Thyroid gland (tissue), 4 donors: Measurements from ENCODE around the gene UBE2Q1. TPM values are rescaled to one million over a fixed set of nuclear protein-coding genes. Genes with fewer than 3 reads are reported as not detected.
A peak's percentile ranks its signal among the peaks of the same experiment; 100 is the strongest.

Experiments
- DNase-seq, 2 donors: peaks; one replicate each; pipeline ENCODE4 v3.0.0-alpha.2; 2019
- H3K27ac ChIP-seq, 3 donors: fragments of 200-600 bp; sonication (generic); 1 replicate in 2 of 3; 2 replicates in 1 of 3; pipeline ENCODE4 v1.5.1; 2016 to 2019; ENCODE audit warnings: mild to moderate bottlenecking in 1 of 3, moderate library complexity in 1 of 3
- H3K27me3 ChIP-seq: fragments of 200-600 bp; sonication (generic); one replicate; pipeline ENCODE4 v1.5.1; 2019
- H3K36me3 ChIP-seq, 2 donors: fragments of 200-600 bp; sonication (generic); one replicate each; pipeline ENCODE4 v1.5.1; 2016 to 2019
- H3K4me1 ChIP-seq, 2 donors: fragments of 200-600 bp; sonication (generic); one replicate each; pipeline ENCODE4 v1.5.1; 2017 to 2019
- H3K4me3 ChIP-seq, 3 donors: fragments of 200-600 bp; sonication (generic); replicated peaks in 1 of 3; 1 replicate in 2 of 3; 2 replicates in 1 of 3; pipeline ENCODE4 v1.5.1; 2016; ENCODE audit warnings: mild to moderate bottlenecking in 1 of 3
- H3K9me3 ChIP-seq: fragments of 200-600 bp; sonication (generic); one replicate; pipeline ENCODE4 v1.5.1; 2017
- CTCF ChIP-seq, 6 experiments: fragments of 200-600 bp in 3 of 6; fragments of 450-650 bp in 3 of 6; sonication (generic) in 3 of 6; IDR thresholded peaks; one replicate each; pipeline ENCODE4 v1.5.1; 2016 to 2019; ENCODE audit warnings: antibody characterized with exemption in 6 of 6, mild to moderate bottlenecking in 2 of 6, inconsistent platforms in 1 of 6, moderate library complexity in 1 of 6
- POLR2A ChIP-seq, 2 donors: fragments of 450-650 bp; IDR thresholded peaks; one replicate each; pipeline ENCODE4 v1.6.1; 2017; ENCODE audit warnings: antibody characterized with exemption in 2 of 2, mild to moderate bottlenecking in 2 of 2, moderate library complexity in 1 of 2
- WGBS, 2 donors: methylation state at CpG; one replicate each; pipeline ENCODE4 v1.1.5; 2017; 5-methylcytosine and 5-hydroxymethylcytosine counted together
- intact Hi-C: fragments of 100-400 bp; cut with DNase I; formaldehyde crosslinking; loops from one replicate; pipeline ENCODE4 v1.15.1; 2023
- total RNA-seq, 4 donors: library from RNA; depleted of rRNA; stranded (reverse); fragments of >200 nt; gene quantifications; one replicate each; pipeline ENCODE4 v1.2.3, GENCODE V29; 2016

Gene UBE2Q1
- total RNA-seq = 10 to 100 TPM; 24.5 to 61.3 (median 28.7) TPM

- H3K4me1 ChIP-seq = peaks cover 20 to 28% of the 10 kb centered on the region in 2 donors
- intact Hi-C loops = no loop called here
- no peaks in the 10 kb centered on the region for H3K9me3 ChIP-seq
- H3K4me3 ChIP-seq = peak within 1 kb of the TSS; percentile 55 to 84 (median 69)
- WGBS, 2 donors = 0% methylated on average over 6 to 14 of the region's 69 CpGs
- H3K27me3 ChIP-seq = no peaks in the 10 kb centered on the region
- TF ChIP-seq CTCF (IDR thresholded peaks at IDR 0.05) (no peak), POLR2A (IDR thresholded peaks at IDR 0.05) (no peak)
- DNase-seq = peak; percentile 44 to 56
- peak within 1 kb of the TSS; percentile 76 to 89 (median 83) for H3K27ac ChIP-seq
- H3K36me3 ChIP-seq = peaks cover 23 to 25% of the 10 kb centered on the region in 2 donors
Observed at GRCh38 chr1:154557939-154558719, at the start of gene UBE2Q1. Gene UBE2Q1, minus strand, starts transcription at chr1:154558662. Its CDS starts 109 bp downstream, at chr1:154558553.

GRCh38 chr1:154607609-154608396 is 49.3 kb upstream of the UBE2Q1 start, which contains the start of gene ADAR:
Gene ADAR, minus strand, starts transcription at chr1:154608186. Its CDS starts 180 bp downstream, at chr1:154608006.
- intact Hi-C loops = no loop called here
- H3K4me3 ChIP-seq = peak within 1 kb of the TSS; percentile 59 to 85 (median 73)
- WGBS, 2 donors = 0 to 1% methylated on average over 20 to 35 of the region's 59 CpGs
- peak within 1 kb of the TSS; percentile 96 to 97 (median 96) for H3K27ac ChIP-seq
- peaks cover 18 to 28% of the 10 kb centered on the region in 2 donors for H3K4me1 ChIP-seq
- no peaks in the 10 kb centered on the region for H3K36me3 ChIP-seq
- H3K27me3 ChIP-seq = no peaks in the 10 kb centered on the region
- DNase-seq = peak; percentile 91 to 92
- H3K9me3 ChIP-seq = no peaks in the 10 kb centered on the region
- no peak for TF ChIP-seq CTCF (IDR thresholded peaks at IDR 0.05)
- peak in 1 of 2 donors; percentile 69 for TF ChIP-seq POLR2A (IDR thresholded peaks at IDR 0.05)

GRCh38 chr1:154607106-154607608 is 48.7 kb upstream of the UBE2Q1 start:
- Histone ChIP-seq H3K36me3 (peaks cover 0 to 2% of the 10 kb centered on the region in 2 donors), H3K27me3 (no peaks in the 10 kb centered on the region), H3K4me3 (peak overlapping the region; percentile 59 to 85 (median 73)), H3K4me1 (peaks cover 18 to 34% of the 10 kb centered on the region in 2 donors), H3K9me3 (no peaks in the 10 kb centered on the region), H3K27ac (peak overlapping the region; percentile 96 to 97 (median 96))
- TF ChIP-seq CTCF (IDR thresholded peaks at IDR 0.05) (no peak), POLR2A (IDR thresholded peaks at IDR 0.05) (no peak)
- DNase-seq = no peak
- intact Hi-C loops = no loop called here
- WGBS, 2 donors = 7 to 8% methylated on average over 11 of the region's 11 CpGs

- H3K9me3 ChIP-seq = no peaks in the 10 kb centered on the region
- WGBS, 2 donors = 83% methylated on average over 2 of the region's 2 CpGs
- peaks cover 18 to 36% of the 10 kb centered on the region in 2 donors for H3K4me1 ChIP-seq
- no peak overlapping the region for H3K4me3 ChIP-seq
- intact Hi-C loops = no loop called here
- no peak overlapping the region for H3K27ac ChIP-seq
- peaks cover 9 to 18% of the 10 kb centered on the region in 2 donors for H3K36me3 ChIP-seq
- no peaks in the 10 kb centered on the region for H3K27me3 ChIP-seq
- TF ChIP-seq POLR2A (IDR thresholded peaks at IDR 0.05) (no peak), CTCF (IDR thresholded peaks at IDR 0.05) (no peak)
- no peak for DNase-seq
Observed at GRCh38 chr1:154605534-154605933, 47.1 kb upstream of the UBE2Q1 start.
